T-cell (primary cell): Measurements from ENCODE around the gene RHOBTB1. TPM values are rescaled to one million over a fixed set of nuclear protein-coding genes. Genes with fewer than 3 reads are reported as not detected.
"Not testable (repeated sequence)": the region's sequence is repeated elsewhere in the genome, so short reads cannot be mapped to it uniquely, and the experiment has no call there.

Experiments used
- ATAC-seq, 4 experiments: fragments of 200-7000 bp in 3 of 4; fragments of 150-1000 bp in 1 of 4; cut with Tn5 transposase; replicated peaks in 1 of 4; 1 replicate in 3 of 4; 2 replicates in 1 of 4; pipeline ENCODE4 v1.10.0; 2021; ENCODE audit warnings: moderate library complexity in 3 of 4, mild to moderate bottlenecking in 2 of 4, moderate number of reproducible peaks in 1 of 4
- CTCF ChIA-PET, 2 donors: fragments of 300-600 bp; sonication (Branson Sonifier 250); formaldehyde crosslinking; loops; one replicate each; lab custom pipeline; 2022; ENCODE audit warnings: antibody characterized with exemption in 2 of 2; lab: Charles Lee
- POLR2A ChIA-PET, 2 donors: fragments of 300-600 bp; sonication (Branson Sonifier 250); formaldehyde crosslinking; loops; one replicate each; lab custom pipeline; 2022; ENCODE audit warnings: antibody characterized with exemption in 2 of 2; lab: Charles Lee
- DNase-seq, 35 experiments: peaks; one replicate each; pipeline versions ENCODE4 v3.0.0 to v3.0.0-alpha.2; 2013 to 2023
- H3K27ac ChIP-seq: one replicate; pipeline ENCODE4 v1.5.1; 2013; ENCODE audit warnings: low read length
- H3K27me3 ChIP-seq, 2 experiments: replicated peaks in 1 of 2; 1 replicate in 1 of 2; 2 replicates in 1 of 2; pipeline versions ENCODE4 v1.6.1 to v1.7.0; 2013; ENCODE audit warnings: low read length in 1 of 2, mixed read lengths in 1 of 2; ENCODE audit not compliant: control insufficient read depth in 2 of 2, insufficient read depth in 2 of 2; ENCODE audit errors: extremely low read depth in 1 of 2
- H3K36me3 ChIP-seq, 2 donors: 1 replicate in 1 of 2; 2 replicates in 1 of 2; pipeline versions ENCODE4 v1.6.1 to v1.7.0; 2013; ENCODE audit warnings: low read length in 1 of 2; ENCODE audit not compliant: control insufficient read depth in 2 of 2, insufficient read depth in 1 of 2; ENCODE audit errors: extremely low read depth in 1 of 2
- H3K4me1 ChIP-seq, 2 experiments: 1 replicate in 1 of 2; 2 replicates in 1 of 2; pipeline versions ENCODE4 v1.6.1 to v1.7.0; 2013; ENCODE audit warnings: low read length in 2 of 2, mixed read lengths in 1 of 2; ENCODE audit not compliant: insufficient read depth in 2 of 2, control insufficient read depth in 1 of 2; ENCODE audit errors: extremely low read depth in 1 of 2
- H3K4me3 ChIP-seq, 2 donors: 1 replicate in 1 of 2; 2 replicates in 1 of 2; pipeline versions ENCODE4 v1.5.1 to v1.7.0; 2013; ENCODE audit warnings: mild to moderate bottlenecking in 2 of 2, low read length in 1 of 2, moderate library complexity in 1 of 2; ENCODE audit not compliant: control insufficient read depth in 1 of 2; ENCODE audit errors: extremely low read depth in 1 of 2
- H3K9me3 ChIP-seq: 2 replicates; pipeline ENCODE4 v1.7.0; 2013
- H3K27ac Mint-ChIP-seq, 2 donors: one replicate each; pipeline ENCODE4 v1.8.0; 2020 to 2021; ENCODE audit warnings: mild to moderate bottlenecking in 2 of 2, mixed read lengths in 2 of 2
- H3K27me3 Mint-ChIP-seq, 2 donors: one replicate each; pipeline ENCODE4 v1.8.0; 2021 to 2022; ENCODE audit warnings: mixed read lengths in 2 of 2
- H3K36me3 Mint-ChIP-seq: one replicate; pipeline ENCODE4 v1.8.0; 2021; ENCODE audit warnings: mixed read lengths
- H3K4me1 Mint-ChIP-seq, 3 donors: one replicate each; pipeline ENCODE4 v1.8.0; 2020 to 2022; ENCODE audit warnings: mixed read lengths in 3 of 3, mild to moderate bottlenecking in 1 of 3
- H3K4me3 Mint-ChIP-seq, 3 donors: one replicate each; pipeline ENCODE4 v1.8.0; 2020 to 2022; ENCODE audit warnings: mild to moderate bottlenecking in 3 of 3, mixed read lengths in 3 of 3, moderate library complexity in 3 of 3
- H3K9me3 Mint-ChIP-seq, 3 donors: one replicate each; pipeline ENCODE4 v1.8.0; 2020 to 2022; ENCODE audit warnings: mixed read lengths in 3 of 3
- WGBS: methylation state at CpG from one replicate; pipeline ENCODE4 v1.1.5; 2013; ENCODE audit warnings: missing lambda C conversion rate; ENCODE audit not compliant: insufficient coverage; 5-methylcytosine and 5-hydroxymethylcytosine counted together
- total RNA-seq, 35 experiments: library from RNA in 6 of 35; stranded (reverse) in 6 of 35; fragments of 120-200 nt in 1 of 35; gene quantifications; one replicate each; pipeline versions ENCODE4 v1.2.1 to v1.2.4 and lab custom pipeline; 2013 to 2026

The RHOBTB1 gene
- total RNA-seq, 5 donors from 2014 or later (not counting 1 experiment from before 2014, with no cell fraction given): 0.09 to 0.75 (median 0.34) TPM; not detected in 1

DNA sequence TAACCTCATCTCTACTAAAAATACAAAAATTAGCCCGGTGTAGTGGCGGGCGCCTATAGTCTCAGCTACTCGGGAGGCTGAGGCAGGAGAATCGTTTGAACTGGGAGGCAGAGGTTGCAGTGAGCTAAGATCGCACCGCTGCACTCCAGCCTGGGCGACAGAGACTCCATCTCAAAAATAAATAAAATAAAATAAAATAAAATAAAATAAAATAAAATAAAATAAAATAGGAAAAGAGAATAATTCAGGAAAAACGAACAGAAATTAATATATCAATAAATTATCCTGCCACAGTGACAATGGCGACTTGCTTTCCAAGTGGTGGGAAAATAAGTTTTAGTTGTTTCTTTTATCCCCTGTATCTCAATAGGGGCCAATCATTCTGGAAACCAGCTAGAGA is 102.8 kb downstream of the RHOBTB1 start:
- CTCF ChIA-PET: interaction anchor here in 1 of 2 donors (0.6 to 0.7 kb wide), 2 partner anchors 381 to 661 kb away, joined by 3 to 4 read pairs; no protein-coding TSS in a partner anchor
- H3K4me1 ChIP-seq, DNase-seq, H3K36me3 ChIP-seq, ATAC-seq, H3K27me3 Mint-ChIP-seq, H3K4me1 Mint-ChIP-seq, POLR2A ChIA-PET, H3K27ac Mint-ChIP-seq, H3K4me3 ChIP-seq, H3K27ac ChIP-seq, H3K9me3 ChIP-seq, H3K9me3 Mint-ChIP-seq, H3K4me3 Mint-ChIP-seq, H3K27me3 ChIP-seq, H3K36me3 Mint-ChIP-seq: not testable (repeated sequence)
- WGBS: no CpG with 5 or more reads among the region's 10 CpGs

DNA sequence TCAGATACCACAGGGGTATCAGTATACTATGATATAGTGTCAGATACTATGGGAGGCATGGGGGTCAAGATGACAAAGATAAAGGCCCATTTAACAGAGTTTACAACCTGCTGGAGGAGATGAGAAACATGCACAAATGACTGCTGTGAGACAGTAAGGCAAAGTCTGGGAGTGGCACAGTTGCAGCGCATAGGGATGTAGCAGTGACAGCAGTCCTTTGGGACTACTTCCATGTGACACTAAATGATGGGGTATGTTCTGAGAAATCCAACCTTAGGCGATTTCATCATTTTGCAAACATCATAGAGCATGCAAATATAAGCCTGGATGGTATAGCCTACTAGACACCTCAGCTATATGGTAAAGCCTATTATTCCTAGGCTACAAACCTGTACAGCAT is 108.9 kb downstream of the RHOBTB1 start:
- H3K9me3 Mint-ChIP-seq: no peaks in the 10 kb centered on the region
- no peaks in the 10 kb centered on the region for H3K36me3 Mint-ChIP-seq
- ChIA-PET CTCF (no interaction called here), POLR2A (no interaction called here)
- H3K27me3 Mint-ChIP-seq: peaks cover 5 to 6% of the 10 kb centered on the region in 2 donors
- Histone ChIP-seq H3K27ac (no peak overlapping the region), H3K36me3 (no peaks in the 10 kb centered on the region), H3K9me3 (no peaks in the 10 kb centered on the region), H3K4me1 (no peaks in the 10 kb centered on the region), H3K4me3 (no peak overlapping the region), H3K27me3 (no peaks in the 10 kb centered on the region)
- 100% methylated on average over 1 of the region's 2 CpGs for WGBS
- H3K27ac Mint-ChIP-seq: no peak overlapping the region
- DNase-seq: no peak
- no peaks in the 10 kb centered on the region for H3K4me1 Mint-ChIP-seq
- H3K4me3 Mint-ChIP-seq: no peak overlapping the region
- ATAC-seq: no peak

DNA sequence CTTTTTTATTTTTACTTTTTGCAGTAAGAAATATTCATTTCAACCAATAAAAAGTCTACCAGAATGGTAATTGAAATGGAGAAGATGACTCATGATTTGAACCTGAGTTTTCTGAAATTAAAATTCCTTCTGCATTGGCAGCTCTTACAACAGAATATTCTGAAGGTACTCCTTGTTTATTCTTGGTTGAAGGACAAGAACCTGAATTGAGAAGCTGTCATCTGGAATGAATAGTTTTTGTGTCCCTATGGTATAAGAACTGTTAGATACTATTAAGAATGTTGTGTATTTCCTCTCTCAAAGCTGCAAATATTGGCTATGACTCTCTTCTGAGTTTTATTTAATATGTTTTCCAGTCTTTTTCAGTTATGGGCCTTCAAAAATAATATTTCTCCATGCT is 109.6 kb downstream of the RHOBTB1 start:
- ChIA-PET CTCF (no interaction called here), POLR2A (no interaction called here)
- H3K27ac Mint-ChIP-seq: no peak overlapping the region

DNA sequence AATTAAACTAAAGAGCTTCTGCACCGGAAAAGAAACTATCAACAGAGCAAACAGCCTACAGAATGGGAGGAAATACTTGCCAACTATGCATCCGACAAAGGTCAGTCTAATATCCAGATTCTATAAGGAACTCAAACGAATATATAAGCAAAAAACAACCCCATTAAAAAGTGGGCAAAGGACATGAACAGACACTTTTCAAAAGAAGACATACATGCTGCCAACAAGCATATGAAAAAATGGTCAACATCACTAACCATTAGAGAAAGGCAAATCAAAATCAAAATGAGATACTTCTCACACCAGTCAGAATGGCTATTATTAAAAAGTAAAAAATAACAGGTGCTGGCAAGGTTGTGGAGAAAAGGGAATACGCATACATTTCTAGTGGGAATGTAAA is 111.8 kb downstream of the RHOBTB1 start:
- DNase-seq, H3K9me3 Mint-ChIP-seq, H3K4me1 Mint-ChIP-seq, POLR2A ChIA-PET, H3K27me3 Mint-ChIP-seq, H3K27ac Mint-ChIP-seq, H3K4me1 ChIP-seq, H3K27me3 ChIP-seq, H3K4me3 ChIP-seq, H3K36me3 ChIP-seq, H3K27ac ChIP-seq, H3K4me3 Mint-ChIP-seq, H3K9me3 ChIP-seq, ATAC-seq, H3K36me3 Mint-ChIP-seq: not testable (repeated sequence)
- CTCF ChIA-PET: interaction anchor here in 1 of 2 donors (0.8 kb wide), 1 partner anchor 15 kb away, joined by 3 read pairs; no protein-coding TSS in a partner anchor
- 94% methylated on average over 2 of the region's 4 CpGs for WGBS

More for the DNA sequence above, 109.6 kb downstream of the RHOBTB1 start:
- Histone ChIP-seq H3K36me3 (no peaks in the 10 kb centered on the region), H3K9me3 (no peaks in the 10 kb centered on the region), H3K4me1 (no peaks in the 10 kb centered on the region), H3K4me3 (no peak overlapping the region), H3K27ac (no peak overlapping the region), H3K27me3 (peaks cover 0 to 2% of the 10 kb centered on the region in 2 experiments)
- DNase-seq (no peak), ATAC-seq (no peak)
- Mint-ChIP-seq H3K36me3 (no peaks in the 10 kb centered on the region), H3K4me1 (no peaks in the 10 kb centered on the region), H3K9me3 (no peaks in the 10 kb centered on the region), H3K27me3 (peaks cover 5 to 6% of the 10 kb centered on the region in 2 donors), H3K4me3 (no peak overlapping the region)

DNA sequence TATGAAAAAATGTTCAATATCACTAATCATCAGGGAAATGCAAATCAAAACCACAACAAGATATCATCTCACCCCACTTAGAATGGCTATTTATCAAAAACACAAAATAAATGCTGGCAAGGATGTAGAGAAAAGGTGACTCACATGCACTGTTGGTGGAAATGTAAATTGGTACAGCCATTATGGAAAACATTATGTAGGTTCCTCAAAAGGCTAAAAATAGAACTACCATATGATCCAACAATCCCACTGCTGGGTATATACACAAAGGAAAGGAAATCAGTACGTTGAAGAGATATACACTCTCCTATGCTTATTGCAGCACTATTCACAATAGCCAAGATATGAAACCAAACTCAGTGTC is 115.5 kb downstream of the RHOBTB1 start:
- H3K4me1 Mint-ChIP-seq: no peaks in the 10 kb centered on the region
- CTCF ChIA-PET: no interaction called here
- Histone ChIP-seq H3K27ac (no peak overlapping the region), H3K36me3 (no peaks in the 10 kb centered on the region), H3K4me1 (no peaks in the 10 kb centered on the region), H3K27me3 (peaks cover 0 to 3% of the 10 kb centered on the region in 2 experiments), H3K9me3 (no peaks in the 10 kb centered on the region), H3K4me3 (no peak overlapping the region)
- no CpG with 5 or more reads among the region's 1 CpG for WGBS
- POLR2A ChIA-PET: no interaction called here
- no peaks in the 10 kb centered on the region for H3K36me3 Mint-ChIP-seq
- no peak for ATAC-seq
- no peak for DNase-seq
- no peak overlapping the region for H3K4me3 Mint-ChIP-seq
- H3K9me3 Mint-ChIP-seq: no peaks in the 10 kb centered on the region
- no peak overlapping the region for H3K27ac Mint-ChIP-seq
- peaks cover 1 to 7% of the 10 kb centered on the region in 2 donors for H3K27me3 Mint-ChIP-seq

DNA sequence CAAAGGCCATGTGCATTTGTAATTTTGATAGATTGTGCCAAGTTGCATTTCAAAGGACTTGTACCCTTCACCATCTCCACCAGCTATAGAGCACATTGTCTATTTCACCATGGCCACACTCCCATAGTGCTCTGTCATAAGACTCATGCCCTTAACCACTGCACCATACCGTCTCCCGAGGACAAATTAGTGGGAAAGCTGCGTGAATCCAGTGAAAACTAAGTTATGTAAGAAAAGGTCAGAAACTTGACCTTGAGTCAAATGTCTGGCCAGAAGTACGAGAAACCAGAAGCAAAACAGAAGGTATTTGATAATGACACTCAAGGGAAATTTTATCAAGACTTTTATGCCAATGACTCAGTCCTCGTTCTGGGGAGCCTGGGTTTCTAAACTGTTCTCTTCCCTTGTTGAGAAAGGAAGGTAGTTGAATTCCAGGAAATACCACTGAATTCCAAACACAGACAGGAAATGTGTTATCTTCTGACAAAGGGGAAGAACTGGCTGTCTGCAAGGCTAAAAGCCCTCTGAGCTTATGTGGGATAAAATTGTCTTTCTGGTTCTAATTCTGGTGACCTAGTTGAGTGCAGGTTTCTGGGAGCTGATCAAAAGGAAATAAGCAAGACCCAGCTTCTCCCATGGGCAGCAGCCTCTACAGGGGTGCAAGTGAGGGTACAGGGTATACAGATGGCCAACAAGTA is 116.0 kb downstream of the RHOBTB1 start:
- ATAC-seq (no peak), DNase-seq (no peak)
- H3K4me3 Mint-ChIP-seq: no peak overlapping the region
- no peaks in the 10 kb centered on the region for H3K9me3 Mint-ChIP-seq
- H3K27me3 ChIP-seq: peaks cover 0 to 3% of the 10 kb centered on the region in 2 experiments
- no peaks in the 10 kb centered on the region for H3K9me3 ChIP-seq
- H3K36me3 ChIP-seq: no peaks in the 10 kb centered on the region
- ChIA-PET CTCF (no interaction called here), POLR2A (no interaction called here)
- no peaks in the 10 kb centered on the region for H3K4me1 Mint-ChIP-seq
- peaks cover 1 to 7% of the 10 kb centered on the region in 2 donors for H3K27me3 Mint-ChIP-seq
- no peak overlapping the region for H3K4me3 ChIP-seq
- H3K36me3 Mint-ChIP-seq: no peaks in the 10 kb centered on the region
- WGBS: 47% methylated on average over 3 of the region's 5 CpGs
- no peak overlapping the region for H3K27ac Mint-ChIP-seq
- H3K27ac ChIP-seq: no peak overlapping the region
- no peaks in the 10 kb centered on the region for H3K4me1 ChIP-seq
